Measurements from ENCODE around the gene SMTNL1. TPM values are rescaled to one million over a fixed set of nuclear protein-coding genes. Genes with fewer than 3 reads are reported as not detected.
A peak's percentile ranks its signal among the peaks of the same experiment; 100 is the strongest.

SMTNL1 gene
- total RNA-seq, 4 donors from 2014 or later, result not detected

DNA sequence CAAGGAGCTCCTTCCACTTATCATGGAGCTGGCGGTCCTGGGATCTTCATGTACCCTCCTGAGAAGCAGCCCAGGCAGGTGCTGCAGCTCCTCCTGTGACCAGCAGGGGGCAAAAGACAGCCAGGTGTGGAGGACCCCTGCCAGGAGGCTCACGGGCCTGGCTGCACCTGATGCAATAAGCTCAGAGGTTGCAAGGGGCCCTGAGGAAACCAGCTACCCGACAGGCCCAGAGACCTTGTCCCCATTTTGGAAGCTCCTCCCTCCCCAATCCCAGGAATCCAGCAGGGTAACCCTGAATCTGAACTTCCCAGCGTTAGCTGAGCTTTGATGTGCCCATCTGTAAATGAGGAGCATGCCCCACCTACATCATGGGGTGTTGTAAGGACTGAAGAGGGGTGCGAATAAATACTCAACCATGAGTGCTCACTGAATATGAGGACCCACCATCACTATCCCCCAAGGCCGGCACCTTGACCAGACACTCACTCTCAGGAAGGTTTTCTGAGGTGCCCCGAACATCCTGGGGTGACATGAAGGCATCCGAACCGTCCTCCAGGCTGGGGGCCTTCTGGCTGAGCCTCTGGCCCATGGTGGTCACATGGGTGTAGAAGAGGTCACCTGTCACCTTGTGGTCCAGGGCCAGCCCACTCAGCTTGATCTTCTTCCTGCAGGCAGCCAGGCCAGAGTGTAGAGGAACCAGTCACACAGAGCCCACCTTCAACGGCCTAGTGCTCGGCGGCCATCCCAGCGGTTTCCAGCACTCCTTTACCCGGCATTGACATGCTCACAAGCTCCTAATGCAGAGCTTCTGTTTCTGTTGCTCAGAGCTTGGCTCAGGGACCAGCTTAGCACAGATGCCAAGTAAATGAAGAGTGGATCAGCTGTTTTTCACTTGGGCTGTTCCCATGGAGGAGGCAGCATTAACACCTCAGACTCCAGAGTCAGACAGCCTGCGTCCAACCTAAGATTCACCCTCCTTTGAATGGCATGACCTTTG lies 43.6 kb upstream of the SMTNL1 start:
- TF ChIP-seq, protein P1, sequence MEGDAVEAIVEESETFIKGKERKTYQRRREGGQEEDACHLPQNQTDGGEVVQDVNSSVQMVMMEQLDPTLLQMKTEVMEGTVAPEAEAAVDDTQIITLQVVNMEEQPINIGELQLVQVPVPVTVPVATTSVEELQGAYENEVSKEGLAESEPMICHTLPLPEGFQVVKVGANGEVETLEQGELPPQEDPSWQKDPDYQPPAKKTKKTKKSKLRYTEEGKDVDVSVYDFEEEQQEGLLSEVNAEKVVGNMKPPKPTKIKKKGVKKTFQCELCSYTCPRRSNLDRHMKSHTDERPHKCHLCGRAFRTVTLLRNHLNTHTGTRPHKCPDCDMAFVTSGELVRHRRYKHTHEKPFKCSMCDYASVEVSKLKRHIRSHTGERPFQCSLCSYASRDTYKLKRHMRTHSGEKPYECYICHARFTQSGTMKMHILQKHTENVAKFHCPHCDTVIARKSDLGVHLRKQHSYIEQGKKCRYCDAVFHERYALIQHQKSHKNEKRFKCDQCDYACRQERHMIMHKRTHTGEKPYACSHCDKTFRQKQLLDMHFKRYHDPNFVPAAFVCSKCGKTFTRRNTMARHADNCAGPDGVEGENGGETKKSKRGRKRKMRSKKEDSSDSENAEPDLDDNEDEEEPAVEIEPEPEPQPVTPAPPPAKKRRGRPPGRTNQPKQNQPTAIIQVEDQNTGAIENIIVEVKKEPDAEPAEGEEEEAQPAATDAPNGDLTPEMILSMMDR (IDR thresholded peaks at IDR 0.05), result no peak
- TF ChIP-seq POLR2A (IDR thresholded peaks at IDR 0.05), result no peak
- peak in 1 of 2 donors; percentile 92 for DNase-seq (ENCODE audit: low spot score in 2 of 2)
- H3K4me3 ChIP-seq (ENCODE audit: low read depth, poor library complexity, severe bottlenecking), result no peak overlapping the region
- intact Hi-C loops (cut with DNase I; ENCODE audit: low total_unique reads), result no loop called here
- 63 to 66% methylated on average over 12 to 15 of the region's 15 CpGs for WGBS, 2 donors

DNA sequence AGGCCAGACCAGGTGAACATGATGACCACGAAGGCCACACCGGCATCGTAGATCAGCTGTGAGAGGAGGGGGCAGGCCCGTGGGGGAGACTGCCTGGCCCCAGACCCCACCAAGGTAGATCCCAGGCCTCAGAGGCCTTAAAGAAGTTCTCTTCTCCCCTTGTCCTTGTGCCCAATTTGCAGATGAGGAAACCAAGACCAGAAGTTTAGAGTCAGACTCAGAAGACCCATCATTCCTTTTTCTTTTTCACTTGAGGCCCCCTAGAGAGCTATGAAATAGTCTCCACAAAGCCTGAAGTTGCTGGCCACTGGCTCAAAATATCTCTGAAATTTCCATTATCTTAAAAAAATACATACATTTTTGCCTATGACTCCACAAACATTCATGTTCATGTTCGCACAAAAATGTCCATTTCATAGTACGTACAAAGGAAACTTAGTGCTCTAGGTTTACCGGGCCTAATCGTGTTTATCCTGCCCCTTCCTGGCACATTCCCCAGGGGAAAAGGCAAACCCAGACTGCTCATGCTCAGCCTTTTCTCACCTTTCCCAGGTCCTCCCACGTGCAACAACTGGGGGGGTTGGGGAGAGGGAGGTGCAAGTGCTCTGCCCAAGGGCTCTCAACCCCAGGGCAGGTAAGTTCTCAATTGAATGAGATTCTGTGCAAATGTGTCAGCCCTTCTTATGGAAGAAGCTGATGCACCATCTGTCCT lies 41.1 kb upstream of the SMTNL1 start:
- DNase-seq (ENCODE audit: low spot score in 2 of 2), result no peak
- H3K4me3 ChIP-seq (ENCODE audit: low read depth, poor library complexity, severe bottlenecking), result no peak overlapping the region
- 80 to 88% methylated on average over 9 of the region's 9 CpGs for WGBS, 2 donors
- TF ChIP-seq, protein P1 (IDR thresholded peaks at IDR 0.05), result no peak
- TF ChIP-seq POLR2A (IDR thresholded peaks at IDR 0.05), result no peak
- intact Hi-C loops (cut with DNase I; ENCODE audit: low total_unique reads), result no loop called here

DNA sequence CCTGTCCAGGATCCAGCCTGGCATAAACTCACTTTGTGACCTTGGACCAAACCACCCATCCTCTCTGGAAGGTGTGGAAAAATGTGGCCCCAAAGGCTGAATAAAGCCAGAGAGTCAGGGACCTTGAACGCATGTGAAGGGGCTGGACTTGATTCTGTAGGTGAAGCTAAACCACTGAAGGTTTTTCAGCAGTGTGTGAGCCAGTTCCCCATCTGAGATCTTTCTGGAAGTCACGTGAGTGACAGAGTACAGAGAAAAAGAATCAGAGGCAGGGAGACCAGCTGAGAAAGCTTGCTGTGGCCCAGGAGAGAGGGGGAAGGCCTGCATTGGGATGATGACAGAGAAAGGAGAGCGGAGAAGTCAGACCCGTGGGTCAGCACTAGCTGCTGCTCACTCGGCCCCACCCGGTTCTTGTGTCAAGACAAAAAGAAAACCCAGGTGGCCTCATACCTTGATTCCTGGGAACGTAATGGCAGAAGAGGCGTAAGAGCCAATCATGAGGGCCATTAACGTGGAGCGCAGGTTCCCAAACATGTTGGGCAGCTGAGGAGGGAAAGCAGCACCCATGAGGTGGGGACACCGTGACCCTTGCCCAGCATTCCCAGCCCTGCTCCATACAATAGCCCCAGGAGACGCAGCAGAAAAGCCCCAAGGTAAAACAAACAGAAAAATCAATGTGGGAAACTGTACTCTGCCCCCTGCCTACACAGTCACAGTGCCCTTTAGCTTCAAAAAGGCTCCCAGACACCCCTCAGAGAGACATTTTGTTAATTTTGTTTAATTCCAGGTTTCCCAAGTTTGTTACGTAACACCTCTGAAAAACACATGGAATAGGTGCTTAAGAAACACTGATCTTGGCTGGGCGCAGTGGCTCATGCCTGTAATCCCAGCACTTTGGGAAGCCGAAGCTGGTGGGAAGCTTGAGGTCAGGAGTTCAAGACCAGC lies 39.8 kb upstream of the SMTNL1 start:
- TF ChIP-seq, protein P1 (IDR thresholded peaks at IDR 0.05), result no peak
- no peak for TF ChIP-seq POLR2A (IDR thresholded peaks at IDR 0.05)
- H3K4me3 ChIP-seq (ENCODE audit: low read depth, poor library complexity, severe bottlenecking), result no peak overlapping the region
- WGBS, 2 donors, result 93 to 95% methylated on average over 15 of the region's 15 CpGs
- no peak for DNase-seq (ENCODE audit: low spot score in 2 of 2)
- intact Hi-C loops (cut with DNase I; ENCODE audit: low total_unique reads), result no loop called here

DNA sequence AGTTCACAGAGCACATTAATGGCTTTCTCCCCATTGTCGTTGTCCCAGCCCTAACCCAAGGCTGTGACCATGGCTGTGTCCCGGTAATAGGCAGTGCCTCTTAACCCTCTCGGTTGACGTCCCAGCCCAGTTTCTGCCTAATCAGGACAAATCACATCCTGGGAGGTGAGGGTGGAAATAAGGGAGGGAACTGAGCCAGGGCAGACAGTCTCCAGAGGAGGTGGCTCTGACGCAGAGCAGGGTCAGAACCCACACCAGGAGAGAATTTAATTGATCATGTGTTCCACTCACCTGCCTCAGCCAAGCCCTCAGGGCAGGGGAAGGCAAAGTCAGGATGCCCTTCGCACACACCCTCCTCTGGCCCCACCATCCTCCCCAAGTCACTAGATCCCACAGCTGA lies 38.9 kb upstream of the SMTNL1 start:
- intact Hi-C loops (cut with DNase I; ENCODE audit: low total_unique reads), result no loop called here
- DNase-seq (ENCODE audit: low spot score in 2 of 2), result no peak
- WGBS, 2 donors, result 65% methylated on average over 6 of the region's 6 CpGs
- no peak overlapping the region for H3K4me3 ChIP-seq (ENCODE audit: low read depth, poor library complexity, severe bottlenecking)
- TF ChIP-seq, protein P1 (IDR thresholded peaks at IDR 0.05), result no peak
- no peak for TF ChIP-seq POLR2A (IDR thresholded peaks at IDR 0.05)

DNA sequence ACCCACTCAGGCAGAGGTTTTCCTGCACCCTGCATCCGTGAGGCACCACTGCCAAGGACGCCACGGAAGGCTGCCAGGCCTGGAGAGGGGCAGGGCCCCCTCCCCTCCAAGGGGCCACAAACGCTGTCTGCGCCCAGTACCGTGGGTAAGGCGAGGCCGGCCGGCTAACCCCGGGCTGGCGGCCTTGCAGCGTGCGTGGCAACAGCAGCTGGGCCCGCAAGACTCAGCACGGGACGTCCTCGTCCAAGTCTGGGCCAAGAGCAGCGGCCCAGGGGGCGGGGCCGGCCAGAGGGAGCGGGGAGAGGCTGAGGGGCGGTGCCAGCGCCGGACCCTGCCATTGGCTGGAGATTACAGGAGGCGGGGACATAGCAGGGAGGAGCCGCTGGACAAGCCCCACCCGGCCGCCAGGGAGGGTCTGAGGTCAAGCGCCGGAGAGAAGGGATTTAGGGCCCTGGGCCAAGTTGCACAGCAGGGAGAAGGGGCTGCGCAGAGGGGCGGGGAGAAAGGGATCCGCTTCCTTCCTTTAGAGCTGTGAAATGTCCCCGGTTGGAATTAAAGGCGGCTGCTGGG lies 37.9 kb upstream of the SMTNL1 start:
- H3K4me3 ChIP-seq (ENCODE audit: low read depth, poor library complexity, severe bottlenecking), result no peak overlapping the region
- TF ChIP-seq POLR2A (IDR thresholded peaks at IDR 0.05), result no peak
- TF ChIP-seq, protein P1 (IDR thresholded peaks at IDR 0.05), result no peak
- peak; percentile 94 to 99 for DNase-seq (ENCODE audit: low spot score in 2 of 2)
- WGBS, 2 donors, result 5 to 11% methylated on average over 34 of the region's 35 CpGs
- intact Hi-C loops (cut with DNase I; ENCODE audit: low total_unique reads), result no loop called here
